ENCODE results near the gene SH2D3A.
"Not testable (repeated sequence)": the region's sequence is repeated elsewhere in the genome, so short reads cannot be mapped to it uniquely, and the experiment has no call there.

SH2D3A gene

DNA sequence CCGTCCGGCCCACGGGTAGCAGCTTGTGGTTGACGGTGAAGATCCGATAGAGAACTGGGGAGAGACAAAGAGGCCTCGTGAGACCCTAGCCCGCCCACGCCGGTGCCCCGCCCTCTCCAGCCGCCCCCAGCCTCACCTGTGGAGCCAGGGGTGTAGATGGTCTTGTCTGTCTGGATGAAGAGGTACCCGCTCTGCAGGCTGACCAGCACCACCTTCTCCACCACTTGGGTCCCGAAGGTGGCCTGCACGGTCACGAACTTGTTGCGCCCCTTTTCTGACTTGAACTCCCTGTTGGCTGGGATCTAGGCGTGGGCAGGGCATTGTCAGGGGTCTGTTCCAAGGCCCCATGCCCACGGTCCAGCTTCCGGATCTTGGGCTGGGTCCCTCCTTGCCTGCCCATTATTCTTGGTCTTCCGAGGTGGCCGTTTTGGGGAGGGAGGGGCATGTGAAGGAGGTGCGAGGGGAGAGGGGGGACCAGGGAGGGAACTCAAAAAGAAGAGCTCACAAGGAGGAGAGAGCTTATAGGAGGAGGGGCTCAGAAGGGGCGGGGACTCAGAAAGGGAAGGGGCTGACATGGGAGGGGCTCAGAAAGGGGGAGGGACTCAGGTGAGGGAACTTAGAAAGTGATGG, 49.0 kb downstream of the SH2D3A start:
- no peak for DNase-seq

DNA sequence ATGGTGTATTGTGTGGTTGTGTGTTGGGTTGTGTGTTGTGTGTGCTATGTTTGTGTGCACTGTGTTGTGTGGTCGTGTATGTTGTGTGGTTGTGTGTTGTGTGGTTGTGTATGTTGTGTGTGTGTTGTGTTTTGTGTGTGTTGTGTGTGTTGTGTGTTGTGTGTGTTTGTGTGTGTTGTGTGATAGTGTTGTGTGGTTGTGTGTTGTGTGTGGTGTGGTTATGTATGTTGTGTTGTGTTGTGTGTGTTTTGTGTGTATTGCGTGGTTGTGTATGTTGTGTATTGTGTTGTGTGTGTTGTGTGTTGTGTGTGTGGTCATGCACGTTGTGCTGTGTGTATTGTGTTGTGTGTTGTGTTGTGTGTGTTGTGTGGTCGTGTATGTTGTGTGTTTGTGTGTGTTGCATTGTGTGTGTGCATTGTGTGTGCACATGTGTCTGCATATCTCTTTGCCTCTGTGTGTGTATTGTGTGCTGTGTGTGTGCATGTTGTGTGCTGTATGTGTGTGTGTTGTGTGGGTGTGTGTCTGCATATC, 49.7 kb downstream of the SH2D3A start:
- DNase-seq, result no peak

DNA sequence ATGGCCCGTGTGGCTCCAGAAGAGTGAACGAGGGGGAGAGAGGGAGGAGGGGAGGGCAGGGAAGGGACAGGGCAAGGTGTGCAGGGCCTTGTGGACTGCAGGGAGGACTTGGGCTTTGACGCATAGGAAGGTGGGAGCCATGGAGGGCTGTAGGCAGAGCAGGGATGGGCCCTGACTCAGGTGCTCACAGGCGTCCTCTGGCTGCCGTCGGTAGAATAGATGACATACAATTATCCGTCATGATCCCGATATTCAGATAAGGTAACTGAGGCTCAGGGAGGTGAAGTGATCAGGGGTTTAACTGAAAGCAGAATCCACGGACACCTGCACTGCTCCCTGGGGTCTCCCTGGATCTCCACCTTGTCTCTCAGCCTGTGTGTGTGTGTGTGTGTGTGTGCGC, 50.2 kb downstream of the SH2D3A start:
- DNase-seq, result no peak

DNA sequence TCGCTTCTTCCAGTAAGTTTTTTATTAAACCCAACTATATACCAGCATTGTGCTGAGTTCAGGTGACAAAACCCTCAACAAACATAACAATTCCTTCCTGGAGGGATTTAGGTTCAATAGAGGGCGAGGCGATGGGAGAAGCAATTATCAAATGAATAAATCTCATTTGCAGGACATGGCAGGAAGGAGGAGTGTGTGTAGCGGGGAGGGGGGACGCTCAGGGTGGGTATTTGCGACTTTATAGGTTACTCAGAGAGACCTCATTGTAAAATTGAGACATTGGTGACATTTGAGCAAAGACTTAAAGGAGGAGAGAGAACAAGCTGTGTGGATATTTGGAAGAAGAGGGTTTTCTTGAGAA, 50.6 kb downstream of the SH2D3A start:
- DNase-seq, result no peak

DNA sequence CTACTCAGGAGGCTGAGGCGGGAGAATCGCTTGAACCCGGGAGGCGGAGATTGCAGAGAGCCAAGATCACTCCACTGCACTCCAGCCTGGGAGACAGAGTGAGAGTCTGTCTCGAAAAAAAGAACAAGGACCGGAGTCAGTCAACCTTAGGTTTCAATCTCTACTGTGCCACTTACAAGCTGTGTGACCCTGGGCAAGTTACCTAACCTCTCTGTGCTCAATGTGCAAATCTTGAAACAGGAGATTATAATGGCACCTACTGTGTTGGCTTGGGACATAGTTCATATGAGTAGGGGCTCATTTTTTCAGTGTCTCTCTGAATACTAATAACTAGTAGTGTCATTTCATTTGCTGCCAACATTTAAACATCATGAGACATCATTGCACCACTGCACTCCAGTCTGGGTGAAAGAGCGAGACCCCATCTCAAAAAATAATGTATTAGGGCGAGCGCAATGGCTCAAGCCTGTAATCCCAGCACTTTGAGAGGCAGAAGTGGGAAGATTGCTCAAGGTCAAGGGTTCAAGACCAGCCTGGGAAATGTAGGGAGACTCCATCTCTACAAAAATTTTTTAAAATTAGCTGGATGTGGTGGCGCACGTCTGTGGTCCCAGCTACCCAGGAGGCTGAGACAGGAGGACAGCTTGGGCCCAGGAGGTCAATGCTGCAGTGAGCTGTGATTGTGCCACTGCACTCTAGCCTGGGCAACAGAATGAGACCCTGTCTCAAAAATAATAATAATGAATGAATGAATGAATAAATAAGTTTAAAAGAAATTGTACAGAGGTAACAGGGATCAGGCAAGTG, 52.3 kb downstream of the SH2D3A start:
- DNase-seq, result no peak

DNA sequence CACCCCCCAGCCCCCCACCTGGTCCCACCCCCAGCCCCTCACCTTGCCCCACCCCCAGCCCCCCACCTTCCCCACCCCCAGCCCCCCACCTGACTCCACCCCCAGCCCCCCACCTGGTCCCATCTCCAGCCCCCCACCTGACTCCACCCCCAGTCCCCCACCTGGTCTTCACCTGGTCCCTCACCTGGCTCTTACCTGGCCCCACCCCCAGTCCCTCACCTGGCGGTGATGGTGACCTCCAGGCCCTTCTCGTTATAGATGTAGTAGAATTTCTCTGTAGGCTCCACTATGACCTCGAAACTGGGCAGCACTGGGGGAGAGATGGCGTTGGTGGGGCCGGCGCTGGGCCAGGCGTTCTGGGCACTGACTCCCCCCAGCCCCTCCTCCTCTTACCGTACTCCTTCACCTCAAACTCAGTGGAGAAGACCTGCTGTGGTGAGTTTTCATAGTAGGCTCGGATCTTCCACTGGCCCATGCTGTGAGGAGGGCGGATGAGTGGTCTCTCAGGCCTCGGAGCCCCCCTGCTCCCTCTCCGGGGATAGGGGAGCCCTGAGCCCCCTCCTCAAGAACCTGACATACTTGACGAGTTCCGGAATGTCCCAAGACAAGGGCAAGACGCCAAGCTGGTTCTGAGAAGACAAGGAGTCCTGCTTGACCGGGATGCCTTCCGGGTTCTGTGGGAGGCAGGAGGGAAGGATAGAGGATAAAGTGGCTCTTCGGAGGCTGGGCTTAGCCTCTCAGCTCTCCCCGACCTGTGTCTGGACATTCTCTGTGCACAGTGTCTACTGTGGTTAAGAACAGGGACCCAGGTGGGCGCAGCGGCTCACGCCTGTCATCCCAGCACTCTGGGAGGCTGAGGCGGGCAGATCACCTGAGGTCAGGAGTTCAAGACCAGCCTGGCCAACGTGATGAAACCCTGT, 53.2 kb downstream of the SH2D3A start:
- DNase-seq, result no peak

DNA sequence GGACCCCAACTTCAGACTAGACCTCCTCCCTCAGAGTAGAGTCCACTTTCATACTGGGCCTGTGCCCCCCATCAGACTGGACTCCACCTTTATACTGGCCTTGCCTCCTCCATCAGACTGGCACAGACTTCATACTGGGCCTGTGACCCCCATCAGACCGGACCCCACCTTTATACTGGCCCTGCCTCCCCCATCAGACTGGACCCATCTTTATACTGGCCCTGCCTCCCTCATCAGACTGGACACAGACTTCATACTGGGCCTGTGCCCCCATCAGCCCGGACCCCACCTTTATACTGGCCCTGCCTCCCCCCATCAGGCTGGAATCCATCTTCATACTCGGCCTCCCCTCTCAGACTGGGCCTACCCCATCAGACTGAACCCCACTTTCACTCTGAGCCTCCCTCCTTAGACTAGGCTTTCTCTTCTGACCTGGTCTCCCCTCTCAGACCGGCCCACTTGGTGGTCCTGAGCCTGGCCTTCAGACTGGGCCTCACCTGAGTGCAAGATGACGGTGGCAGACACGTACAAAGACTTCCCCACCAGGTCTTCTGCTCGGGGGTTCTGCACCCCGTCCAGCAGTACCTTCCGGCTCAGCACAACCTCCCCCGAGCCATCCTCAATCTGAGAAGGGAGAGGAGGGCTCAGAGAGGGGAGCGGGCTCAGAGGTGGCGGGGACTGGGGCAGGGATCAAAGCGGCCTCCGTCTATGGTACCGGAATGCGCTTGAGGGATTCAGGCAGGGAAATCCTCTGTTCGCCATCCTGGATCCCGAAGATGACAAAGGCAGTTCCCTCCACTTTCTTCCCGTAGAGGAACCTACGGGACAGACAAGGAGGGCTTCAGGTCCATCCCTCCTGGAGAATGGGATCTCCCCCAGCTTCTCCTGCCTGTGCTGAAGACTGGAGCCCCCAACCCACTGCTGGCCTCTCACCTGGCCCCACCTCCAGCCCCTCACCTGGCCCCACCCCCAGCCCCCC, 54.3 kb downstream of the SH2D3A start:
- no peak for DNase-seq

DNA sequence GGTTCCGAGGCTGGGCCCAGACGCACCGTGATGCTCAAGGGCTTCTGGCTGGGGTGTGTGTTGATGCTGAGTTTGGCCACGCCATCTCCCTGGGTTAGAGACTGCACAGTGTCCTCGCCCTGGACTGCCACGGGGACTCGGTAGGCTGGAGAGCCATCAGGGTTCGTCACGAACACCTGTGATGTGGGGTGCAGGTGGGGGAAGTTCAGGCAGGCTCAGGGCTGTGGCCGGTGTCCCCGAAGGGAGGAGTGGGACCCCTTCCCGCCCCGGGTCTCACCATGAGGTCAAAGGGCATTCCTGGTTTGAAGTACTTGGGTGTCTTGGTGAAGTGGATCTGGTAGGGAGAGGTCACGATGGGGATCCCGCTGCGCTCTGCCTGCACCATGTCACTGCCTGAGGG, 55.0 kb downstream of the SH2D3A start:
- DNase-seq, result no peak

DNA sequence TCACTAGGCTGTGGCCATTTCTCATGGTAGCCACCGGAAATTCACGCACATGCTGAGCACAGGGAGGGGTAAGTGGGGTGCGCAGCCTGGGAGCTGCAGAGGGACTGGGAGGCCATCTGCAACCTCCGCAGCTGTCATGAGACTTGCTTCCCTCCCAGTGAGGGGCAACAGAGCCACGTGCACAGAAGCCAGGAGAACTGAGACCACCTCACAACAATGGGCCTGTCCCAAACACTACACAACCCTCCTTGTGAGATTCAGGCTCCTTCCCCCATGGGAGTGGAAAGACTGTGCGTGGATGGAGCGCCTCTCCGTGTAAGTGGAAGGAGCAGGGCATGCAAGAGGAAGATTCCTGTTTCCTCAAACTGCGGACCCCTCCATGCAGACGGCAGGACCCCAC, 55.6 kb downstream of the SH2D3A start:
- no peak for DNase-seq

DNA sequence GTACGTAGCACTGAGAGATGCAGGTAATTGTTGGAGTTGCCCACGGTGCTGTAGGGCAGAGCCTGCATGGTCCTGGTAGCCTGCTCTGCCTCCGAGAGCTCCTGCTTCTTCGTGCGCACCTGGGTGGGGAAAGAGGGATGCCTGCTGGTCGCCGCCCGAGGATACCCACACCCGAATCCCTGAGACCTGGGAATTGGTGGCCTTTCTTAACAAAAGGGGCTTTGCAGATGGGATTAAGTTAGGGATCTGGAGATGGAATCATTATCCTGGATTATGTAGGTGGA, 56.2 kb downstream of the SH2D3A start:
- no peak for DNase-seq

DNA sequence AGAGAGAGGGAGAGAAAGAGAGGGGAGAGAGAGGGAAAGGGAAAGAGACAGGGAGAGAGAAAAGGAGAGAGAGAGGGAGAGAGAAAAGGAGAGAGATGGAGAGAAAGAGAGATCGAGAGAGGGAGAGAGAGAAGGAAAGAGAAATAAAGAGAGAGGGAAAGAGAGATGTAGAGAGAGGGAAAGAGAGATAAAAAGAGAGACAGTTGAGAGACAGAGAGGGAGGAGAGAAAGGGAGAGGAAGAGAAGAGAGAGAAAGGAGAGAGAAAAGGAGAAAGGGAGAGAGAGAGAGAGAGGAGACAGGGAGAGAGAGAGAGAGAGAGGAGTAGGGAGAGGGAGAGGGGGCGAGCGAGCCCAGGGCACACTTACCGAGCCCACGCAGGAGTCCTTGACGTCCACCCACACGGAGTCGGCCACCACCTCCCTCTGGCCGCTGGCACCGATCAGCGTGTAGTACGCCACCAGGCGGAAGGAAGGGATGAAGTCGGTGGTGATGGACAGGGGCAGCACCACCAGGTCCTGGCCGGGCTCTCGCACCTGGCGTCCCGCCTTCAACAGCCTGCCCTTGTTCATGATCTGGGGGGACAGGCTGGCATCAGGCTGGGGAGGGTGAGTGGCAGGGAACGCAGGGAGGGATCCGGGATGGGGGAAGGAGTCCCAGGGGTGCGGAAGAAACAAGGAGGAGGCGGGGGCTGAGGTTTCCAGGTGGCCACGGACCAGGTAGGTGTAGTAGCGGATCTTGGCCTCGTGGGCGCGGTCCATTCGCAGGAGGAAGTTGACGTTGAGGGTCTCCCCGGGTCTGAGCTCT, 56.8 kb downstream of the SH2D3A start:
- peak; percentile 15 for DNase-seq

DNA sequence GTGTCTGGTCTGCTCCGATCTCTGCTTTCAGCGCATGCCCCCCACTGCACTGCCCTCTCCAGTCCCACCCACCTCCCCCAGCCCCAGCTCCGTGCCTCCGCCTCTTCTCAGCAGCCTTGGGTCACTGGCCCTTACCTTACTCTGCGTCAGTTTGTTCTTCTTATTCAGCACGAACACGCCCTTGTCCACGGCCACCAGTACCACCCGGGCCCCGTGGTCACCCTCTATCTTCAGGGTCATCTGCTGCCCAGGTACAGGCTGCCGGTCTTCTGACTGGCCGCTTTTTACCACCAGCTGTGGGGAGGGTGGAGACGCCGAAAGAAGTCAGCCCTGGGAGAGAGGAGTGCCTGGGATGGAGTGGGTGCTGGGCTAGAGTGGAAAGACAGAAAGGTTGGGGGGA, 57.7 kb downstream of the SH2D3A start:
- no peak for DNase-seq

DNA sequence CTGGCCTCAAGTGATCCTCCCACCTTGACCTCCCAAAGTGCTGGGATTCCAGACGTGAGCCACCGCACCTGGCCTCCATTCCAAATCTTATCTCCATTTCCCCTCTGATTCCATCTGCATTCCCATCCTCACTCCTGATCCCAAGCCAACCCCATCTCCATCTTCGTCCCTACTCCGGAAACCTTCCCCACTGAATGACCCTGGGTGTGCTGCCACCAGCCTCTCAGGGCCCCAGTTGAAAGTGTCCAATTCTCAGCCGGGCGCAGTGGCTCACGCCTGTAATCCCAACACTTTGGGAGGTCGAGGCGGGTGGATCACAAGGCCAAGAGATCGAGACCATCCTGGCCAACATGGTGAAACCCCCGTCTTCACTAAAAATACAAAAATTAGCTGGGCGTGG, 58.3 kb downstream of the SH2D3A start:
- DNase-seq, result not testable (repeated sequence)

DNA sequence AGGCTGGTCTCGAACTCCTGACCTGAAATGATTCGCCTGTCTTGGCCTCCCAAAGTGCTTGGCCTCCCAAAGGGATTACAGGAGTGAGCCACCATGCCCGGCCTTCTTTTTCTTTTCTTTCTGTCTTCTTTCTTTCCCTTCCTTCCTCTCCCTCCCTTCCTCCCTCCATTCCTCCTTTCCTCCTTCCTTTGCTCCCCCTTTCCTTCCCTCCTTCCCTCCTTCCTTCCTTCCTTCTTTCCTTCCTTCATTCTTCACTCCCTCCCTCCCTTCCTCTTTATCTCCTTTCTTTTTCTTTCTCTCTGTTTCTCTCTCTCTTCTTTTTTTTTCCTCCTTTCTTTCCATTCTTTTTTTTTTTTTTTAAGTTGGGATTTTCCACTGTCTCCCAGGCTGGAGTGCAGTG, 58.9 kb downstream of the SH2D3A start:
- DNase-seq, result no peak

DNA sequence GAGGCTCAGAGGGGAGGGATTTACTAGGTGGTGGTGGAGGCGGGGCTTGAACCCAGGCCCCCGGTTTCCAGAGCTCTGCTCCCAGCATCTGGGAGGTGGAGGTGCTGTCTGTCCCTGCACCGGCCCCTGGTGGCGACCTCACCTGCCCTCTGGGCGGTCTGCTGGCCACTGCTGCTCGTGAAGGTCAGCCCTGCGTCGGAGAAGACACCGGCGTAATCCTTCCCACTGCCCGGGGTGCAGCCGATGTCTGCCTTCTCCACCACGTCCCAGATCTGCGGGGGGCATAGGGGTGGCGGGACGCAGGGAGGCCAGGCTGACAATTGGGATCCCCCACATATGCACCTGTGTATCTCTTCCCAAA, 59.6 kb downstream of the SH2D3A start:
- DNase-seq, result no peak

DNA sequence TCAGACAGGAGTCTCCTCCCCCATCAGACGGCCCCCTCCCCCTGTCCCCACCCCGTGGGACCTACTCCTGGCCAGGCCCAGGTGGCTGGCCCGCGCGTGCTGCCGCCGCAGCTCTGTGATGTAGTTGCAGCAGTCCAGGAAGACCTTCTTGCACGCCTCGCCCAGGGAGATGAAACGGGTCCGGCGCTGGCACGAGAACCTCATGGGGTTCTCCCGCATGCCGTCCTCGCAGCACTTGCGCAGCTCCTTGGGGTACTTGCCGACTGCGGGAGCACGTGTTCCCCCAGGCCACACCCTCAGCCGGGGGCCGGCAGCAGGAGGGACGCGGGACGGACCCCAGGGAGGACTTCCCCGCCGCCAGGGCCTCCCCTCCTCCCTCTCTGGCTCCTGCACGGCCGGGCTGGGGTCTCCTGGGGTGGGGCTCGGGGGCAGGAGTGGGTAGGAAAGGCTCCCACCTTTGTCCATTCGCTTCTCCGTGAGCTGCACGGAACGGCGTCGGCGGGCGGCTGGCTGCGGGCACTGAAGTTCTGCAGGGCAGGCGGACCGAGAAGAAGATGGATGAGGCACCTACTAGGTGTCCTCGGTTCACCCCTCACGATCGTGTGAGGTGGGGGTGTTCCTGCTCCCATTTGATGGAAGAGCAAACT, 60.1 kb downstream of the SH2D3A start:
- DNase-seq, result no peak

DNA sequence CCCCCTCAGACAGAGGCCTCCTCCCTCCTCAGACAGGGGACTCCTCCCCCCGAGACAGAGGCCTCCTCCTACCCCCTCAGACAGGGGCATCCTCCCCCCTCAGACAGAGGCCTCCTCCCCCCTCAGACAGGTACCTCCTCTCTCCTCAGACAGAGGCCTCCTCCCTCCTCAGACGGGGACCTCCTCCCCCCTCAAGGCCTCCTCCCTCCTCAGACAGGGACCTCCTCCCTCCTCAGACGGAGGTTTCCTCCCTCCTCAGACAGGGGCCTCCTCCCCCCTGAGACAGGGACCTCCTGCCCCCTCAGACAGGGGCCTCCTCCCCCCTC, 60.6 kb downstream of the SH2D3A start:
- no peak for DNase-seq

DNA sequence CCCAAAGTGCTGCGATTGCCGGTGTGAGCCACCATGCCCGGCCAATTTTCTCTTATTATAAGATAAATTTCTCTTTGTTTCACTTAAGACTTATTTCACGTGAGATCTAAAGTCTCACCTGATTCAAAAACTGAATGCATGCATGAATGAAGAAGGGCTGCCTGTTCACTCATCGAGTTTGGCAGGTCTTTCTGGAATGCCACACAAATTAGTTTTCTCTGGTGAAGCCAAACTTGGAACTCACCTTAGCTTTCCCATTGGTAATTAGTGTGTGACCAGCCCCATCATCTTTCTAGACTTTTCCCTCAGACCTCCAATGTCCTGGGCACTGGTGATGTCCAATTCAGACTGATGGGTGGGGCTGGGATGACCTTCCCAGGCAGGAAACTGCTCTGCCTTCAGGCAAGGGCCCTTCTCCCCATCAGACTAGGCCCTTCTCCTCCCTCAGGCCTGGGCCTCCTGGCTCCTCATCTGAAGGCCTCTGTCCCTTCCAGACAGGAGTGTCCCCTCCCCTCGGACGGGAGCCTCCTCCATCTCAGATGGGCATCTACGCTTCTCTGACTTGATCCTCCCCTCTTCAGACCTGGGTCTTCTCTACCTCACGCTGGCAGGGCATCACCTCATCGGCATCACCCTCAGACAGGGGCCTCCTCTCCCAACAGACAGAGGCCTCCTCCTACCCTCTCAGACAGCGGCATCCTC, 61.2 kb downstream of the SH2D3A start:
- no peak for DNase-seq
